PC-3 (cell line): Measurements from ENCODE around the gene DEFB128. TPM values are rescaled to one million over a fixed set of nuclear protein-coding genes. Genes with fewer than 3 reads are reported as not detected.

Experiments
- ATAC-seq: fragments of 200-7000 bp; cut with Tn5 transposase; 2 replicates; pipeline ENCODE4 v1.9.1; 2020; ENCODE audit warnings: mild to moderate bottlenecking, moderate library complexity
- BruUV-seq: library from RNA; stranded (reverse); fragments of 400-500 nt; replicated peaks from 2 replicates; lab custom pipeline; 2021; lab: Mats Ljungman, UMichigan
- CTCF ChIA-PET: fragments of 300-600 bp; sonication (Branson Sonifier 250); formaldehyde crosslinking; loops from one replicate; lab custom pipeline; 2022; ENCODE audit warnings: antibody characterized with exemption; lab: Charles Lee
- POLR2A ChIA-PET: fragments of 300-600 bp; sonication (Branson Sonifier 250); formaldehyde crosslinking; loops from one replicate; lab custom pipeline; 2022; ENCODE audit warnings: antibody characterized with exemption; ENCODE audit not compliant: unreplicated experiment; lab: Charles Lee
- DNase-seq: peaks from one replicate; pipeline ENCODE4 v3.0.0-alpha.2; 2015
- H2AFZ ChIP-seq: fragments of 300-600 bp; sonication (generic); 2 replicates; pipeline ENCODE4 v1.6.0; 2016; ENCODE audit warnings: antibody characterized with exemption, low read length
- H3F3A ChIP-seq: fragments of 300-600 bp; sonication (generic); one replicate; pipeline ENCODE4 v1.6.0; 2017; ENCODE audit warnings: antibody characterized with exemption, low read length, control low read depth, mild to moderate bottlenecking; ENCODE audit not compliant: unreplicated experiment
- H3K27ac ChIP-seq: fragments of 300-600 bp; sonication (generic); 2 replicates; pipeline ENCODE4 v1.5.1; 2016; ENCODE audit warnings: mild to moderate bottlenecking, low read length
- H3K27me3 ChIP-seq: fragments of 300-600 bp; sonication (generic); 2 replicates; pipeline ENCODE4 v1.6.1; 2016; ENCODE audit warnings: low read length, mixed read lengths
- H3K36me3 ChIP-seq: fragments of 300-600 bp; sonication (generic); 2 replicates; pipeline ENCODE4 v1.6.1; 2016; ENCODE audit warnings: low read depth, mixed run types, low read length, mixed read lengths
- H3K4me1 ChIP-seq: fragments of 300-600 bp; sonication (generic); 2 replicates; pipeline ENCODE4 v1.5.1; 2016; ENCODE audit warnings: low read length; ENCODE audit not compliant: insufficient read depth
- H3K4me2 ChIP-seq: fragments of 300-600 bp; sonication (generic); 2 replicates; pipeline ENCODE4 v1.6.0; 2016; ENCODE audit warnings: low read length
- H3K4me3 ChIP-seq: fragments of 300-600 bp; sonication (generic); 2 replicates; pipeline ENCODE4 v1.5.1; 2016; ENCODE audit warnings: mild to moderate bottlenecking, low read length, mixed read lengths
- H3K79me2 ChIP-seq: fragments of 300-600 bp; sonication (generic); 2 replicates; pipeline ENCODE4 v1.6.1; 2017; ENCODE audit warnings: low read length, mixed read lengths
- H3K9ac ChIP-seq: fragments of 300-600 bp; sonication (generic); 2 replicates; pipeline ENCODE4 v1.6.0; 2016; ENCODE audit warnings: mild to moderate bottlenecking, low read length
- H3K9me2 ChIP-seq: fragments of 300-600 bp; sonication (generic); replicated peaks from 2 replicates; pipeline ENCODE4 v1.6.1; 2016; ENCODE audit warnings: mixed run types, low read length, mixed read lengths
- H3K9me3 ChIP-seq: fragments of 300-600 bp; sonication (generic); 2 replicates; pipeline ENCODE4 v1.6.1; 2016; ENCODE audit warnings: low read length, mixed read lengths
- H4K20me1 ChIP-seq: fragments of 300-600 bp; sonication (generic); 2 replicates; pipeline ENCODE4 v1.6.1; 2016; ENCODE audit warnings: low read length, mixed read lengths
- CTCF ChIP-seq: fragments of 300-600 bp; sonication (generic); conservative IDR thresholded peaks from 2 replicates; pipeline ENCODE4 v1.5.1; 2017; ENCODE audit warnings: antibody characterized with exemption, low read depth, mild to moderate bottlenecking, low read length
- EZH2 ChIP-seq: fragments of 300-600 bp; sonication (generic); IDR thresholded peaks from one replicate; pipeline ENCODE4 v1.6.1; 2017; ENCODE audit warnings: antibody characterized with exemption, mild to moderate bottlenecking, low read length; ENCODE audit not compliant: unreplicated experiment
- EZH2phosphoT487 ChIP-seq: fragments of 300-600 bp; sonication (generic); IDR thresholded peaks from 2 replicates; pipeline ENCODE4 v1.6.1; 2018; ENCODE audit warnings: mild to moderate bottlenecking, antibody characterized with exemption, low read length, borderline replicate concordance
- intact Hi-C: fragments of 100-400 bp; cut with micrococcal nuclease; formaldehyde crosslinking; loops from 2 replicates; pipeline ENCODE4 v1.9.0; 2023
- total RNA-seq: library from RNA; depleted of rRNA; stranded (reverse); fragments of >200 nt; gene quantifications from 2 replicates; pipeline ENCODE4 v1.2.3, GENCODE V29; 2014

Gene DEFB128
- total RNA-seq, 1 experiment from 2014 or later: not detected

DNA sequence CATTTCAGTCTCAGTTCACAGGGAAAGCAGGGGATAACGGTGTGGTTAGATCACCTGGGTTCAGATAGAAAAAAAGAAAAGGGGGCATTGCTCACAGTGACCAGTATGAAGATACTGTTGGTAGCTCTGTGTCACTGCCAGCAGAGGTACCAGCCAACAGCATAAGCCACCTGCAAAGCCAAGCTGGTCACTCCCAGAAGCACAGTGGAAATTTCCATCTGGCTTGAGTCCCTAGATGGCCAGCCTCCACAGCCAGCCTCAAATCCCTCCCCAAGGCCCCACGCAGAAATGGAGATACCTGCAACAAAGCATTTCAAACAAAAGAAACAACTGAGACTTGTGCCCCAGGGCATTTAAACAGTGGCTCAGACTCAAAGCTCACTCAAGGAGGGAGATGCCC lies 20.6 kb downstream of the DEFB128 start:
- H4K20me1 ChIP-seq: no peaks in the 10 kb centered on the region
- no peaks in the 10 kb centered on the region for H3K9me3 ChIP-seq
- TF ChIP-seq CTCF: no peak
- no peak for TF ChIP-seq EZH2phosphoT487
- TF ChIP-seq EZH2: no peak
- H3K4me2 ChIP-seq: no peak overlapping the region
- H3K36me3 ChIP-seq: no peaks in the 10 kb centered on the region
- intact Hi-C loops: no loop called here
- H3K27me3 ChIP-seq: peaks cover 57% of the 10 kb centered on the region
- H3K9ac ChIP-seq: no peak overlapping the region
- no peaks in the 10 kb centered on the region for H3K79me2 ChIP-seq
- H3K4me1 ChIP-seq: no peaks in the 10 kb centered on the region
- POLR2A ChIA-PET: no interaction called here
- no peak overlapping the region for H3K4me3 ChIP-seq
- H3F3A ChIP-seq: no peaks in the 10 kb centered on the region
- H3K9me2 ChIP-seq: no peaks in the 10 kb centered on the region
- CTCF ChIA-PET: no interaction called here
- ATAC-seq: no peak
- no peak overlapping the region for H2AFZ ChIP-seq
- no peak for DNase-seq
- no peak overlapping the region for H3K27ac ChIP-seq
- BruUV-seq: no TSS peak

GRCh38 chr20:164618-165017 lies 24.9 kb downstream of the DEFB128 start:
- DNase-seq: no peak
- no TSS peak for BruUV-seq
- CTCF ChIA-PET: no interaction called here
- no peak overlapping the region for H3K9ac ChIP-seq
- H3F3A ChIP-seq: no peaks in the 10 kb centered on the region
- no peak for TF ChIP-seq EZH2phosphoT487
- H3K36me3 ChIP-seq: no peaks in the 10 kb centered on the region
- H3K27ac ChIP-seq: no peak overlapping the region
- H4K20me1 ChIP-seq: no peaks in the 10 kb centered on the region
- ATAC-seq: no peak
- no peak overlapping the region for H2AFZ ChIP-seq
- intact Hi-C loops: no loop called here
- H3K4me2 ChIP-seq: no peak overlapping the region
- H3K79me2 ChIP-seq: no peaks in the 10 kb centered on the region
- no peaks in the 10 kb centered on the region for H3K9me2 ChIP-seq
- no peaks in the 10 kb centered on the region for H3K9me3 ChIP-seq
- H3K27me3 ChIP-seq: peaks cover 39% of the 10 kb centered on the region; the same call in 1 of the 2 replicates
- POLR2A ChIA-PET: no interaction called here
- H3K4me3 ChIP-seq: no peak overlapping the region
- H3K4me1 ChIP-seq: no peaks in the 10 kb centered on the region

DNA sequence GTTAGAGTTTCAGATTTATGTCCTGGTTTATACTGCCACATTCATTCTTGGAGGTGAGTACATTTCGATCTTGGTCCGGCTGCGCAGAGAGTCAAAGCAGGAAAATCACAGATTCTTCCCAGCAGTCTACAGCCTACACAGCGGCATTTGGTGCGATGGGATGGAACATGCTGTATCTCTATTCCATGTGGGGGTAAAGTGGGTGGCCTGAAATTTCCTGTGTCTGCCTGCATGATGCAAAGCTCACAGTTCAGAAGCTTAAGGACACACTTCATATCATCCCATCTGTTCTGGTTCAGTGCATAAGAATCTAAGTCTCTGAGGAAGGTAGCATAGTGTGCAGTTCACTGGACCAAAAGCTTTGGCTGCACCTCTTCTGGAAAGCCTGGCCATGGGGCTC lies 32.4 kb downstream of the DEFB128 start, which contains the start of gene DEFB127:
DEFB127 (plus strand) TSS at position 301 of the 400 bp plus-strand sequence; CDS start at position 392, 91 bp downstream.
- H3K79me2 ChIP-seq: no peaks in the 10 kb centered on the region
- POLR2A ChIA-PET: no interaction called here
- no peak within 1 kb of the TSS for H3K9ac ChIP-seq
- ATAC-seq (no peak), DNase-seq (no peak)
- no peak within 1 kb of the TSS for H3K4me3 ChIP-seq
- H2AFZ ChIP-seq: no peak within 1 kb of the TSS
- H3K9me2 ChIP-seq: no peaks in the 10 kb centered on the region
- no TSS peak for BruUV-seq
- no peaks in the 10 kb centered on the region for H3K9me3 ChIP-seq
- H3F3A ChIP-seq: no peaks in the 10 kb centered on the region
- H3K4me1 ChIP-seq: no peaks in the 10 kb centered on the region
- H3K27me3 ChIP-seq: peaks cover 44% of the 10 kb centered on the region
- H4K20me1 ChIP-seq: no peaks in the 10 kb centered on the region
- intact Hi-C loops: no loop called here
- no peak within 1 kb of the TSS for H3K27ac ChIP-seq
- CTCF ChIA-PET: no interaction called here
- no peaks in the 10 kb centered on the region for H3K36me3 ChIP-seq
- no peak for TF ChIP-seq EZH2phosphoT487
- TF ChIP-seq EZH2: no peak
- no peak for TF ChIP-seq CTCF
- H3K4me2 ChIP-seq: no peak within 1 kb of the TSS
